ENCODE results near the gene ZNF622. TPM values are rescaled to one million over a fixed set of nuclear protein-coding genes. Genes with fewer than 3 reads are reported as not detected.
"Not testable (repeated sequence)": the region's sequence is repeated elsewhere in the genome, so short reads cannot be mapped to it uniquely, and the experiment has no call there.

The ZNF622 gene
- polyA plus RNA-seq, 3 donors, result 16.1 to 52.3 (median 25.5) TPM

DNA sequence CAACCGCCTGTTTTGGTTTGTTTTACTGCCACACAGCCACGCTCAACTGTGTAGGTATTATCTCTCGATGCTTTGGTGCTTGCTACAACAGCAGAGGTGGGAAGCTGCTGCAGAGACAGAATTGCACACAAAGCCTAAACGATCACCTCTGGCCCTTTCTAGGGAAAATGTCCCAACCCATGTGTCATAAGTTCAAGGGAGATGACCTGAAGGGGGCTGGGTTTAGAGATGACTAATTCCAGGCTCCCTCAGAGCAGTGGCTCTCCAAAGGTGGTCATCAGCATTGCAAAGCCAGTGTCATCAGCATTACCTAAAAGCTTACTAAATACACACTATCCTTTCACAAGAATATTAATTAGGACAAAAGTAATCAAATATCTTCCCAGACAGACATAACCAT lies 10.9 kb downstream of the ZNF622 start:
- WGBS, 3 donors, result 54 to 91% (median 87%) methylated on average over 4 of the region's 4 CpGs

DNA sequence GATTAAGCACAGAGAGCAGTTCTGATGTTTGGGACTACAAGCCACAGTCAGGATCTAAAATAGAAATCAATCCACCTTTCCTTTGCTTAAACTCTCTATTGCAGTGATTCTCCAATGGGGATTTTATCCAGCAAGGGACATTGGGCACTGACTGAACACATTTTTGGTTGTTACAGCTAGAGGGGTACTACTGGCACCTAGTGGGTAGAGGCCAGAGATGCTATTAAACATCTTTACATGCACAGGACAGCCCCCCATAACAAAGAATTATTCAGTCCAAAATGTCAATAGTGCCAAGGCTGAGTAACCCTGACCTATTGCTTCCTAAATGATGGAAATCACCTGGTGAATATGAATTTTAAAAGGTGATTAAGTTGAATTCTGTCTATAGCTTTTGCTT lies 12.0 kb downstream of the ZNF622 start:
- H3K27ac ChIP-seq (ENCODE audit: low read depth, low read length), result no peak overlapping the region

More for the DNA sequence above, 10.9 kb downstream of the ZNF622 start:
- no peak overlapping the region for H3K27ac ChIP-seq (ENCODE audit: low read depth, low read length)

- H3K27ac ChIP-seq (ENCODE audit: low read depth, low read length), result no peak overlapping the region
- 88 to 92% (median 89%) methylated on average over 2 of the region's 2 CpGs for WGBS, 3 donors
Observed at GRCh38 chr5:16450163-16450562, 15.4 kb downstream of the ZNF622 start.

- WGBS, 3 donors, result 84 to 87% (median 87%) methylated on average over 5 of the region's 5 CpGs
Observed at GRCh38 chr5:16446993-16447392, 18.6 kb downstream of the ZNF622 start.

DNA sequence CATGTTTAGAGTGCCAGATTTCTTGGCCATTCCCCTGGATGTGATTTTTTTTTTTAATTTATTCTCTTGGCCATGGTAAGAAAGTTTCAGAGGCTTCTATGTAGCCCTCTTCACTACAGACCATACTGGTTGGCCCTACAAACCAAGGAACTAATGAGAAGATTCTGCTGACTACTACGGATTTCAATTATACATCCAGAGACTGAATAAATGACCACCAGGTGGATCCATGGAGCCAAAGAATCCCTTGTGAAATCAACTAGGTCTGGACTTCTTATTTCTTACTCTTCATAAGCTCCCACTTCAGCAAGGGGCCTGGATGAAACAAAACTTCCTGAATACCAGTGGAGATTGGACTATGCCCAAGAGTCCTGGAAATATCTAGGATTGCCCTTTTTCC lies 27.6 kb downstream of the ZNF622 start:
- 72 to 80% (median 75%) methylated on average over 1 of the region's 1 CpG for WGBS, 3 donors
- H3K27ac ChIP-seq (ENCODE audit: low read depth, low read length), result no peak overlapping the region

More at GRCh38 chr5:16446993-16447392, 18.6 kb downstream of the ZNF622 start:
- no peak overlapping the region for H3K27ac ChIP-seq (ENCODE audit: low read depth, low read length)

DNA sequence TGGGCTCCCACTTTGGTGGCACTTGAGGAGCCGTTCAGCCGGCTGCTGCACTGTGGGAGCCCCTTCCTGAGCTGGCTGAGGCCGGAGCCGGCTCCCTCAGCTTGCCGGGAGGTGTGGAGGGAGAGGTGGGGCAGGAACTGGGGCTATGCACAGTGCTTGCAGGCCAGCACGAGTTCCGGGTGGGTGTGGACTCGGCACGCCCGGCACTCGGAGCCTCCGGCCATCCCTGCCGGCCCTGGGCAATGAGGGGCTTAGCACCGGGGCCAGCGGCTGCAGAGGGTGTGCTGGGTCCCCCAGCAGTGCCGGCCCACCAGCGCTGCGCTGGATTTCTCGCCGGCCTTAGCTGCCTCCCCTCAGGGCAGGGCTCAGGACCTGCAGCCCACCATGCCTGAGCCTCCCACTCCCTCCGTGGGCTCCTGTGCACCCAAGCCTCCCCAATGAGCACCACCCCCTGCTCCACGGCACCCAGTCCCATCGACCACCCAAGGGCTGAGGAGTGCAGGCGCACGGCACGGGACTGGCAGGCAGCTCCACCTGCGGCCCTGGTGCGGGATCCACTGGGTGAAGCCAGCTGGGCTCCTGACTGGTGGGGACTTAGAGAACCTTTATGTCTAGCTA lies 29.4 kb downstream of the ZNF622 start:
- not testable (repeated sequence) for H3K27ac ChIP-seq (ENCODE audit: low read depth, low read length)
- 90 to 95% (median 93%) methylated on average over 23 to 28 of the region's 28 CpGs for WGBS, 3 donors

DNA sequence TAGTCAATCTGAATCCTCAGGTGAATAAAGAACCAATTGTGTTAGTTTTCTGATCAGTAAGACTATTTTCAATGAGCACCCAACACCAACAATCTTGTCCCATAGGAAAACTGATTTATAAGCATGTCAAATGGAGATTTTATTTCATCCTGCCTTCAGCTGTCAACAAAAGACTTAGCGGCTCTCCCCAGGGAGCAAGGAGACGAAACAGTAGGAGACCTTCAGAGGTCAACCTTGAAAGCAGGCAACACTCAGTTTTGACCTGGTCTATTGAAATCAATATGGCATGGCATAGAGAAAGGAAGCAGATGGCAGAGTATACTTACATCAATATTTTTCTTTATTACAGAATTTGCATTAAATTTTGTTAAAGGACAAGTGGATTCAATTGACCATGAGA lies 34.1 kb downstream of the ZNF622 start:
- 38 to 64% (median 52%) methylated on average over 2 of the region's 2 CpGs for WGBS, 3 donors
- no peak overlapping the region for H3K27ac ChIP-seq (ENCODE audit: low read depth, low read length)

DNA sequence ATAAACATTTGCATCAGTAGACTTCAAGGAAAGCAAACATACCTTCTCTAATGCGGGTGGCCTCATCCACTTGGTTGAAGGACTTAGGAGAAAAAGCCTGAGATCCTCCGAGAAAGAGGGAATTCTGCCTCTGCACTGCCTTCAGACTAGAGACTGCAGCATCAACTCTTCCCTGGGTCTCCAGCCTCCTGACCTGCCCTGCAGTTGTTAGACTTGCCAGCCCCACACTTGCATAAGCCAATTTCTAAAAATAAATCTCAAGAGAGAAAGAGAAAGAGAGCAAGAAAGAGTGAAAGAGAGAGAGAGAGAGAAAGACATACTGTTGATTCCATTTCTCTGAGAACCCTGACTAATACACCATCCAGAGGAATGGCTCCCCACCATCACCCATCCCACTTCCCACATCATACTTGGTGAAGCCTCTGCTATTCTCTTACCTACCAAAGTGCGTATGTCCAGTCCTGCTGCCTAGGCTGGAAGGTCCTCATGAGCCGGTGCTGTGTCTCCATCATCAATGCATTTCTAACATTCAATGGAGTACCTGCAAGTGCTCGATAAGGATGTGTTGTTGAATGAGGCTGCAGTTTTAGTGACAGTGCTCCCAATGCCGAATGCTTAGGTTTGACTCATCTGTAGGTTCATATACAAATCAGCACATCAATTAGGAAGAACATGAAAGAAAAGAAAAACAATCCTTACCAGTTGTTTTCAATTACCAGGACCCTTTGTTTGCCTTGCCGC lies 35.1 kb downstream of the ZNF622 start:
- no peak overlapping the region for H3K27ac ChIP-seq (ENCODE audit: low read depth, low read length)
- 87 to 91% (median 89%) methylated on average over 7 of the region's 7 CpGs for WGBS, 3 donors

DNA sequence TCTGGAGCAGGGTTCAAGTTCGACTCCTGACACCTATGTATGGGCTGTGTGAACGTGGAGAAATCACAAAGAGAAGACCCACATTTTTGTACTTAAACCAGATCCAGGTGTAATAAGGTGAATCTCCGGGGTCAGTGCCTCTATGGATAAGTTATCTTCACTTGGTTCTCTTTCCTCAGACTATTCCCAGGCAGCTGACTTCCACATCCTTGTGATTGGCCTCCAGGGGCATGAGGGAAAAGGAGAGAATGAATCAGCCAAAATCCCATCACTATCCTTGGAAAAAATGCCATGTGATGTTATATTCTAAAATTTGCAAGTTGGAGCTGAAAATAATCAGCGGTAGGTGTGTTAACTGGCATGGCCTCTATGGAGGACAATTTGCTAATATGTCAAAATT lies 37.2 kb downstream of the ZNF622 start:
- no peak overlapping the region for H3K27ac ChIP-seq (ENCODE audit: low read depth, low read length)
- 78 to 89% (median 80%) methylated on average over 4 of the region's 4 CpGs for WGBS, 3 donors

DNA sequence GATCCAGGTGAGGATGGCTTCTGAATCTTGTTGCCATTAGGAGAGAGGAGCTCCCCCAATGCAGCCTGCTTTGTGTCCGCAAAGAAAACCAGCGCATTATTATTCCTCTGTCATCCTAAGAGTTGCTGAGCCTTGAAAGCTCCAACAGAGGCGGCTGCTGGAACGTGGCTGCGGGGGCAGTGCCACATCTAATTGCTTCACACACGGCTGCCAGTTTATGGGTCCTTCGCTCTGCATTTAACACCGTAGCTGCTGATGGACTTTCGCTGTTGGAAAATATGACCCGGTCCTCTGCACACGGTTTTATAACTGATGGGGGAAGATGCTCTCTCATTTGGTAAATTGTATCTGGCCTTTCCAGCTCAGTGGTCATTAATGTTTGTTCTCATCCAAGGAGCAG lies 38.0 kb downstream of the ZNF622 start:
- no peak overlapping the region for H3K27ac ChIP-seq (ENCODE audit: low read depth, low read length)
- 41 to 56% (median 44%) methylated on average over 11 of the region's 11 CpGs for WGBS, 3 donors

- 28 to 70% (median 49%) methylated on average over 4 of the region's 4 CpGs for WGBS, 3 donors
- no peak overlapping the region for H3K27ac ChIP-seq (ENCODE audit: low read depth, low read length)
Observed at GRCh38 chr5:16418471-16418922, 47.1 kb downstream of the ZNF622 start.

DNA sequence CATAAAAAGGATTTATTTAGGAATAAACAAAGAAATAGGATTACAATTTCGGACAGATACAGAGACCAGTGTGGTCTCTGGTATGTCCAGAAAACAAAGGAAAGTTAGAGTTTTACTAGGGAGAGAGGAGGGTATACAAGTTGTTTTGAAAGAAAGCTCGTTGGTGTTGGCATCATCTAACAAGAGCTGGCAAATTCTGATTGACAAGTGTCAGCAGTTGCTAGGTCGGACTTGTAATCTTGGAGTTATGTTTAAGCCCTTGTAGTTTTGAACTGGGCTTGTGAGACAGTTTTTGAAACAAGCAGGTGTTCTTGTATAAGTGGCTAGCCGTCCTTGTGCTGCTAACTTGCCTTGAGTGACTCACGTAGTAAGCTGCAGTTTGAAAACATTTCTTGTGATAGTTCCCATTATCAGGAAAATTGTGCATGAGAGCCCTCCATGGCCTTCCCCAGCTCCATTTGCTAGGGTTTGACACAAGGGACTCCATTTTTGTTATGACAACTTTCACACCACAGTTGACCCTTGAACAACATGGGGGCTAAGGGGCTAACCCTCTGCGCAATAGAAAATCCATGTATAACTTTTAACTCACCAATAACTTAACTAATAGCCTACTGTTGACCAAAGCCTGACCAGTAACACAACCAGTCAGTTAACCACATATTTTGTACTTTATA lies 48.1 kb downstream of the ZNF622 start:
- H3K27ac ChIP-seq (ENCODE audit: low read depth, low read length), result no peak overlapping the region
- 51 to 82% (median 82%) methylated on average over 6 of the region's 6 CpGs for WGBS, 3 donors

DNA sequence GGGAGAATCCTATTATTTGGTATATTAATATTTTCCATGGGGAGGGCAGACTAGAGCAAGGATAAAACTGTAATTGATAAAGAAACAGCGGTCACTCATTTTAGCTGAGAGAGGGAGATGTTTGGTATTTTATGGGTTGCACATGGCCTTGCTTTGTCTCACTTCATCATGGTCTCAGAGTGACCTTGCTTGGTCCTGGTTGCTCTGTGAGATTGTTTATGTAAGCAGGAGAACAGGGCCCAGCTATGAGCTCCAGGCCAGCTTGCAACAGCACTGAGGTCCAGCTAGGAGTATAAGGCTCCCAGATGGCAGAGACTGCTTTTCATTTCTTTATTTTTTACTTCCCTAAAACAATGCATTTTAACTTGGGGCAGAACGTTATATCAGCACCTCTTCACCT lies 50.7 kb downstream of the ZNF622 start:
- no peak overlapping the region for H3K27ac ChIP-seq (ENCODE audit: low read depth, low read length)
- 71 to 83% (median 79%) methylated on average over 2 of the region's 2 CpGs for WGBS, 3 donors

DNA sequence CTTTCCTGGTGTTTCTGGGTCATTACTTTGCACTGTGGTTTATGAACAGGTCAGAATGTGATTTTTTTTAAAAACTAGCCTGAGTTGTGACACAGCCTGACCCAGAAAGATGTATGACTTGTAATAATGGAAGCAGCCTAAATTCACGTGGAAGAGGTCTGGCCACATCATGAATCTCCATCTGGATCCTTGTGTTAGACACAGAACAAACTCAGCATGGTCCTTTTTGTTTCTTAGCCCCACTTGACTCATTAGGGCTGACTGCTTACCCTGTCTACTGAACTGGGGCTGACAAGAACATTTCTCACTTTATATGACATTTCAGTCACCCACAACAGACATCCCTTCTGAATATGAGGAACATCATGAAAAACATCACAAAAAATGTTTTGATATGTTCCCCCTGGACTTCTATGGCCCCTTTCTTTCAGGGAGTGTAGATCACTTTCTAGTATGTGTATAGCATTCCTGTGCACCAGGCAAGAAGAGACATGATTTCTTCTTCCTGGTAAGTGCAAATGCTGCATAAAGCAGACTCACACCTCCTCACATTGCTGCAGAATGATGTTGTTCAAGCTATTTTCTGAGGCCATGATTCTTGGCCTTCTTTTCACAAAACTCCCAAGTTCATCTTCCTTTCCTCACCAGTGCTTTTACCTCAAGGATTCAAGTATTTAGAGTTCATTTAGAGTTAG lies 52.3 kb downstream of the ZNF622 start:
- 43 to 77% (median 65%) methylated on average over 1 of the region's 1 CpG for WGBS, 3 donors
- H3K27ac ChIP-seq (ENCODE audit: low read depth, low read length), result no peak overlapping the region

DNA sequence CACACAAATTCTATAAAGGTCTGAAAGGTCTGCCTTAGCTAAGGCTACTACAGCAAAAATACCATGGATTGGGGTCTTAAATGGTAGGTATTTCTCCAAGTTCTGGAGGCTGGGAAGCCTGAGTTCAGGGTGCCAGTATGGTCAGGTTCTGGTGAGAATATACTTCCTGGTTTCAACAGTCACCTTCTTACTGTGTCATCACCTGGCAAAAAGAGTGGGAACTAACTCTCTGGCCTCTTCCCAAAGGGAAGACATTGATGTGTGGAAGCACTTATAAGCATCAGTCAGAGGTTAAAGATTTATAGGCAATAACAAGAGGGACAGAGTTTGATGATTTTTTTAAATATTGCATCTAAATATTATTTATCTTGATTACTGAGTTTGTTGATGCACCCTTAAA lies 53.0 kb downstream of the ZNF622 start:
- no peak overlapping the region for H3K27ac ChIP-seq (ENCODE audit: low read depth, low read length)

DNA sequence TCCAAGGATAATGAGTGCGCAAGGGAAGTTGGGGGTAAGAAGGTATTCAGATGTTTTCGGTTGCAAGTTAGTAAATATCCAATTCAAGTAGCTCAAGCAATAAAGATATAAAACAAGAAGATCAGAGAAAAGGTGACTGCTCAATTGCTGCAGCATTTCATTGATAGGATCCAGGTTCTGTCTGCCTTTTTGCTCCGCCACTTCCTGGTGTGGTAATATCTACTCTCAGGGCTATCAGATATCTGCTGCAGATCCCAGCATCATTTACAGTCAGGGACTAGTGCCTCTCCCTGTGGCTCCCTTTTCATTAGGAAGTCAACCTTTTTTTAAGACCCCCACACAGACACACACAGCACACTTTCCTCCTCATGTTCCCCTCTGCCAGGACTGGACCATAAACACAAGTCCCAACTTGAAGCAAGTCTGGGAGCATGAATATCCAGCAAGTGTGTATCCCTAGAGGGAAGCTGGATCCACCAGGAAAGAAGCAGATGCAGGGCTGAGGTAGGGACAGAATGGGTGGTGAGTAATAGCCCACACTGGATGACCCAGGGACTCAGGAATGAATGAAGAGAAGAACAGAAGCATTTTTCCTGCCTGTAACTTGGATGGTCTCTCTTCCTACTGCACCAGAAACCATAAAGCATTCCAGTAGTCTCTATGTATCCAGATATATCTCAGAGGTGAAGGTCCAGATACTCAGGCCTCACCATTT lies 53.7 kb downstream of the ZNF622 start:
- H3K27ac ChIP-seq (ENCODE audit: low read depth, low read length), result no peak overlapping the region

GRCh38 chr5:16411235-16411634 lies 54.4 kb downstream of the ZNF622 start:
- 79 to 92% (median 84%) methylated on average over 9 of the region's 9 CpGs for WGBS, 3 donors
- no peak overlapping the region for H3K27ac ChIP-seq (ENCODE audit: low read depth, low read length)

More for the DNA sequence above, 53.7 kb downstream of the ZNF622 start:
- WGBS, 3 donors, result 72 to 84% (median 75%) methylated on average over 3 of the region's 3 CpGs

DNA sequence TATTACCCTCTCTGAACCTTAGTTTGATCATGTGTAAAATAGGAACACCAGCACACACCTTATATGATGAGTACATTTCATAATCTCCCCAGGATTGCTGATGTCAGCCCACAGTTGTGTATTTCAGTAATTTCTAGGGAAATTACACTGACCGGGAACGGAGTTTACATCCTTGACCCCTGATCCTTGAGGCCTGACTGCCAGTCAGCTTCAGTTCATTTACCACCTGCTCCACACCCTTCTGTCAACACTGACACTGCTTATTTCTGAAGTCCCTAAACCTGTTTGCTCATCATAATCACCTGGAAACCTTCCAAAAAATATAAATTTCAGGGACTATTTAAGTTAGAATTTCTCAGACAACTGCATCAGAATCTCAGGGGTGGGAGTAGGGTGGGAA lies 55.3 kb downstream of the ZNF622 start:
- WGBS, 3 donors, result 31 to 75% (median 68%) methylated on average over 2 of the region's 2 CpGs
- no peak overlapping the region for H3K27ac ChIP-seq (ENCODE audit: low read depth, low read length)

Data from adipose tissue (tissue), 3 donors.